ENCODE data around the gene PTPRG. TPM values are rescaled to one million over a fixed set of nuclear protein-coding genes. Genes with fewer than 3 reads are reported as not detected.

The PTPRG gene
- total and polyA plus RNA-seq, 3 experiments from 2014 or later, result not detected

DNA sequence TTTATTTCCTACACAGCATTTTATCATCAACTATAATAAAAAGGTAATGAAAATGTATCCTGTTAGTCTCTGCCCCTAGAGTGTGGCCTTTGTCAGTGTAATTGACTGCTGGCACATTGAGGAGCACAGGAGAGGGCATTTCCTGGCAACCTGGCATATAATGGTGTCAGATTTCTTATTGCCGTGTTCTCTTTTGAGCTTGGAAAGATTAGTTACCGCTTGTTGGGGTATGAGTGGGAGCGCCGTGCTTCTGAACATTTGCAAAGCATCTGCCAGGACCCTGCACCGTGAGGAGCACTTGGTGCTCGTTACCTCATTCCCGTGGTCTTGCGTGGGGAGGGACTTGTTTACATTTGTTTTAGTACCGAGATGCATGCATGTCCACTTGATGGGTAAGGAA, 124.4 kb downstream of the PTPRG start:
- Histone ChIP-seq H3K27ac (ENCODE audit: low read depth, low read length) (no peak overlapping the region), H3K9me3 (ENCODE audit: low read length) (no peaks in the 10 kb centered on the region), H3K4me3 (ENCODE audit: low read length) (no peak overlapping the region), H3K27me3 (ENCODE audit: insufficient read depth, low read length, poor library complexity, severe bottlenecking) (no peaks in the 10 kb centered on the region), H3K4me1 (ENCODE audit: insufficient read depth, low read length) (no peaks in the 10 kb centered on the region), H3K36me3 (ENCODE audit: insufficient read depth, low read length) (no peaks in the 10 kb centered on the region)
- Mint-ChIP-seq H3K27ac (no peak overlapping the region), H3K4me3 (no peak overlapping the region), H3K27me3 (no peaks in the 10 kb centered on the region), H3K4me1 (no peaks in the 10 kb centered on the region), H3K36me3 (no peaks in the 10 kb centered on the region), H3K9me3 (peaks cover 0 to 4% (median 0%) of the 10 kb centered on the region in 5 donors)
- no peak for DNase-seq
- ChIA-PET POLR2A (no interaction called here), CTCF (no interaction called here)

DNA sequence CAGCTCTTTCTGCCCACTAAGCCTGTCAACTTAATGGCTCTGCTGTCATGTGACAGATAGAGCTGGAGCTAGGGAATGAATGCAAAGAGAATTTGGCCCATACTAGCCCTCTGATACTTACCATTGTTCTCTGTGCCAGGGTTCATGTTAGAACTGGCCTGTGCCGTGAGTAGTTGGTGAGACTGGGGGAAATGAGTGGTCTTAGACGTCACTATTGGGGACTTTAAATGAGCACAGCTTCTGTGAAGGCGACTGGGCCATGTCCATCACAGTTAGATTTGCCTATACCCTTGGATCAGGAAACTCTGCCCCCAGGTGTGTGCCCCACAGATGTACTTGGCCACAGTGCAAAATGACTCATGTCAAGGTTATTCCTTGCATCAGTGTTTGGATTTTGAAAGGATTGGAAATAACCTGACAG, 124.9 kb downstream of the PTPRG start:
- Histone ChIP-seq H3K9me3 (ENCODE audit: low read length) (no peaks in the 10 kb centered on the region), H3K27me3 (ENCODE audit: insufficient read depth, low read length, poor library complexity, severe bottlenecking) (no peaks in the 10 kb centered on the region), H3K36me3 (ENCODE audit: insufficient read depth, low read length) (no peaks in the 10 kb centered on the region), H3K4me1 (ENCODE audit: insufficient read depth, low read length) (no peaks in the 10 kb centered on the region), H3K27ac (ENCODE audit: low read depth, low read length) (no peak overlapping the region), H3K4me3 (ENCODE audit: low read length) (no peak overlapping the region)
- H3K27ac Mint-ChIP-seq, result no peak overlapping the region
- no peak for DNase-seq
- no peak overlapping the region for H3K4me3 Mint-ChIP-seq
- ChIA-PET POLR2A (no interaction called here), CTCF (no interaction called here)
- H3K27me3 Mint-ChIP-seq, result no peaks in the 10 kb centered on the region
- H3K36me3 Mint-ChIP-seq, result no peaks in the 10 kb centered on the region
- no peaks in the 10 kb centered on the region for H3K4me1 Mint-ChIP-seq
- peaks cover 0 to 4% (median 0%) of the 10 kb centered on the region in 5 donors for H3K9me3 Mint-ChIP-seq

DNA sequence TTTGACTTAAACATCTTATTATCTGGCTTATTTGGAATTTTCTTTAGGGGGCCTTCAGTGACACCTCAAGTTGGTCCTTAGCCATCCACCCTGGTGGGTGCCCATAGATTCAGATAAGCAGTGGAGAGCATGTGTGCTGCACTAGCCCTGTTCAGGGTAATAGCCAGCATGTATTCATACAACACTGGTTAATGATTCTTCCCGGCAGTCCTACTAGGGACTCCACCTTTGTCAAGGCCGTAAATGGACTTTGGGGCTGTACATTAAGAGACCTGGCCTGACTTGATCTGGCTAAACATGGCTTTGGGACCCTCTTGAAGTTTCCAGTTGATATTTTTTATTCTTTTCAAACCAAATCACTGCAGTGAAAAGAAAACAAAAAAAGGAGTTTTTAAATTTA, 125.8 kb downstream of the PTPRG start:
- POLR2A ChIA-PET, result no interaction called here
- Mint-ChIP-seq H3K27me3 (no peaks in the 10 kb centered on the region), H3K4me1 (no peaks in the 10 kb centered on the region)

DNA sequence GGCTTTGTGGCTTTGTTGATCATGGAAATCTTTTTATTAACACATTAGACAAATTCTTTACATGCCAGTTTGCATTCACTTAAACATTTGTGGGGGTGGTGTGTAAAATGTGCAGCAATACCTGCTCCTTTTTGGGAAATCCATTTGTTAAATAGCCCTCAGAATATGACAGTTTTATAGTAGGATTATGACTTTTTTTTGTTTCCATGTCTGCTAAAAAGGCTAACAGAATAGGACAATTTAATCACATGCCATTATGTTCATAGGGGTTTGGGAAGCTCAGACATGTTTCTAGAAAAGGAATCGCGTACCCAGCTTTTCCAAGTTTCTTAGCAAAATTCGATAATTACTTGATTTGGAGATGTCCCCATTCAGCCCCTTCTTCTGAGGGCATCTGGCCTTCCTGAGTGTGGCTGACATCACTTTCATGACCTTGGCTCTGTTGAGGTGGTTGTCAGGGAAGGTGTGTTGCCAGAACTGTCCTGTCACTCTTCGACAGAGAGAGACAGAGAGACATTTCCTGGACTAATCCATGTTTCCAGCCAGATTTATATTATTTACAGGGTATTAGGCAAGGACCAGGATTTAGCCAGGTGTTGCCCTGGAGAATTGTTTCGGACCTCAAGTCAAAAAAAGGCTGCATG, 126.4 kb downstream of the PTPRG start:
- no peak for DNase-seq
- Mint-ChIP-seq H3K27me3 (no peaks in the 10 kb centered on the region), H3K36me3 (no peaks in the 10 kb centered on the region), H3K27ac (no peak overlapping the region), H3K4me1 (no peaks in the 10 kb centered on the region), H3K9me3 (peaks cover 0 to 4% (median 0%) of the 10 kb centered on the region in 5 donors), H3K4me3 (no peak overlapping the region)
- Histone ChIP-seq H3K27ac (ENCODE audit: low read depth, low read length) (no peak overlapping the region), H3K36me3 (ENCODE audit: insufficient read depth, low read length) (no peaks in the 10 kb centered on the region), H3K4me3 (ENCODE audit: low read length) (no peak overlapping the region), H3K27me3 (ENCODE audit: insufficient read depth, low read length, poor library complexity, severe bottlenecking) (no peaks in the 10 kb centered on the region), H3K4me1 (ENCODE audit: insufficient read depth, low read length) (no peaks in the 10 kb centered on the region), H3K9me3 (ENCODE audit: low read length) (no peaks in the 10 kb centered on the region)
- ChIA-PET CTCF (no interaction called here), POLR2A (no interaction called here)

More for the DNA sequence above, 125.8 kb downstream of the PTPRG start:
- CTCF ChIA-PET, result no interaction called here
- H3K4me3 Mint-ChIP-seq, result no peak overlapping the region
- no peak overlapping the region for H3K27ac ChIP-seq (ENCODE audit: low read depth, low read length)
- no peak for DNase-seq
- no peaks in the 10 kb centered on the region for H3K36me3 ChIP-seq (ENCODE audit: insufficient read depth, low read length)
- peaks cover 0 to 4% (median 0%) of the 10 kb centered on the region in 5 donors for H3K9me3 Mint-ChIP-seq
- no peaks in the 10 kb centered on the region for H3K27me3 ChIP-seq (ENCODE audit: insufficient read depth, low read length, poor library complexity, severe bottlenecking)
- H3K9me3 ChIP-seq (ENCODE audit: low read length), result no peaks in the 10 kb centered on the region
- no peaks in the 10 kb centered on the region for H3K4me1 ChIP-seq (ENCODE audit: insufficient read depth, low read length)
- H3K4me3 ChIP-seq (ENCODE audit: low read length), result no peak overlapping the region
- H3K36me3 Mint-ChIP-seq, result no peaks in the 10 kb centered on the region
- peak overlapping the region in 1 of 8 donors; percentile 45 for H3K27ac Mint-ChIP-seq

DNA sequence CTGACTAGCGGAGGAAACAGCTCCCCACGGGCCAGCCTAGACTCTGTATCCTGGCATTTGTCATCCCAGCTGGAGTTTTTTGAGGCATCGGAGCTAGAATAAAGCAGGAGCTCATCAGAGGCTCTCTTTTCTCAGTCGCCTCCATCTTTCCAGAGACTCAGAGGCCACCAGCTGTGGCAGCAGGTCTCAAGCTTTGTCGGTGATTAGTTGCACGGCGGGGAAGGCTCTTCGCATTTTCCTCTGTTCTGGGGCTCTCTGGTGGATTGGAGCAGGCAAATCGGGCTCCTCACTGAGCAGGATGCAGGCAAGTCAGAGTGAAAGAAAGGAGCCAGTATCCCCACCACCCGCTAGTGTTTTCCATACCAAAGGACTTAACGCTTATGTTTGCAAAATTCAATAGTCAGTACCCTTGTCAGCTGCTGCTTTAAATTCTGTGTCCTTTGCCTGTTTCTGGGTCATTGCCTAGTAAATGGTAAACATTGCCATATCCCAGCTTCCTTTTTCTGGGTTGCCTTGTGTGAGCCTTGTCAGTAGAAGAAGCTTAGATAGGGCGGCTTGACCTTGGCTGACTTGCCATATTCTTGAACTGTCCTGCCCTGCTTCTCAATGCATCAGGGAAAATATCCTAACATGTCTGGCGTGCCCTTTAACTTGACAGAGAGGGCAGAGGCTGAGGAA, 127.1 kb downstream of the PTPRG start:
- POLR2A ChIA-PET, result no interaction called here
- H3K27ac Mint-ChIP-seq, result no peak overlapping the region
- H3K4me1 ChIP-seq (ENCODE audit: insufficient read depth, low read length), result no peaks in the 10 kb centered on the region
- no peaks in the 10 kb centered on the region for H3K9me3 ChIP-seq (ENCODE audit: low read length)
- no peak for DNase-seq
- H3K4me1 Mint-ChIP-seq, result no peaks in the 10 kb centered on the region
- no peaks in the 10 kb centered on the region for H3K27me3 Mint-ChIP-seq
- no peak overlapping the region for H3K27ac ChIP-seq (ENCODE audit: low read depth, low read length)
- H3K27me3 ChIP-seq (ENCODE audit: insufficient read depth, low read length, poor library complexity, severe bottlenecking), result no peaks in the 10 kb centered on the region
- CTCF ChIA-PET, result no interaction called here
- H3K36me3 Mint-ChIP-seq, result no peaks in the 10 kb centered on the region
- H3K4me3 ChIP-seq (ENCODE audit: low read length), result no peak overlapping the region
- peaks cover 0 to 1% (median 0%) of the 10 kb centered on the region in 5 donors for H3K9me3 Mint-ChIP-seq
- H3K36me3 ChIP-seq (ENCODE audit: insufficient read depth, low read length), result no peaks in the 10 kb centered on the region
- H3K4me3 Mint-ChIP-seq, result no peak overlapping the region

DNA sequence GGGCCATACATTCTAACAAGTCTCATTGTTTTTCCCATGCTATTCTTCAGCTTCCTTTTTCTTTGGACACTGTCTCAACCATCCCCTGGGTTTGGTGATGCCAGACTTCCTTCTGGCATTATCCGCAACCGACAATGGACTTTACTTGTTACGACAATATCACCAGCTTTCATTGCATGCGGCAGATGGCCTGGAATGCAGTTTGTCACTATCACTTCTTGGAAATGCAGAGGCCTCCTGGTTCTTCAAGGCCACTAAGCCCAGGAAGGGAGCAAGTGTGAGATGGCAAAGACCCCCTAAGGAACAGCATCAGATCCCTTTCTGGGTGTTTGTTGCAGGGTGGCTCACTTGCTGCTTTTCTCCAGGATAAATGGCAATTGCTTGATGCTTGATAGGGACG, 128.6 kb downstream of the PTPRG start:
- H3K4me1 Mint-ChIP-seq, result no peaks in the 10 kb centered on the region
- H3K4me3 ChIP-seq (ENCODE audit: low read length), result no peak overlapping the region
- no peak overlapping the region for H3K27ac Mint-ChIP-seq
- no peaks in the 10 kb centered on the region for H3K27me3 ChIP-seq (ENCODE audit: insufficient read depth, low read length, poor library complexity, severe bottlenecking)
- no peaks in the 10 kb centered on the region for H3K36me3 ChIP-seq (ENCODE audit: insufficient read depth, low read length)
- H3K9me3 Mint-ChIP-seq, result peaks cover 0 to 3% (median 3%) of the 10 kb centered on the region in 5 donors
- no peaks in the 10 kb centered on the region for H3K4me1 ChIP-seq (ENCODE audit: insufficient read depth, low read length)
- H3K4me3 Mint-ChIP-seq, result no peak overlapping the region
- ChIA-PET POLR2A (no interaction called here), CTCF (no interaction called here)
- H3K27me3 Mint-ChIP-seq, result no peaks in the 10 kb centered on the region
- H3K36me3 Mint-ChIP-seq, result no peaks in the 10 kb centered on the region
- no peaks in the 10 kb centered on the region for H3K9me3 ChIP-seq (ENCODE audit: low read length)
- no peak for DNase-seq
- H3K27ac ChIP-seq (ENCODE audit: low read depth, low read length), result no peak overlapping the region

DNA sequence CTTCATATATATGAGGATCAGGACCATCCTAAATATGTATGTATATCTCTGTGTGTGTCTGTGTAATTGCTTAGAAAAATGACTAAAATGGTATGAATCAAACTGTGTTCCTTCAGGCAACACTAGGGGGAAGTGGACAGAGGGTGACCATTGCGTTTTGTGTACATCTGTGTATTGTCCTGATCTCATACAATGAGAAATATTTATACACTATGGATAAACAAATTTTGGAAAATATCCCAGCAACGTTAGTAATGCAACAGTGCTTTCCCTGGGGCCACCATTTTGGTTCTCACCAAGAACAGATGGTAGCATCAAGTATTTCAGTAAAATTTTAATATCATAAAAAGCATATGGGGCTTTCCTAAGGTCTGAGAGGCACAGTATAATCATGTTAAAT, 130.1 kb downstream of the PTPRG start:
- ChIA-PET CTCF (no interaction called here), POLR2A (no interaction called here)
- Histone ChIP-seq H3K4me1 (ENCODE audit: insufficient read depth, low read length) (no peaks in the 10 kb centered on the region), H3K36me3 (ENCODE audit: insufficient read depth, low read length) (no peaks in the 10 kb centered on the region), H3K27ac (ENCODE audit: low read depth, low read length) (no peak overlapping the region), H3K4me3 (ENCODE audit: low read length) (no peak overlapping the region), H3K27me3 (ENCODE audit: insufficient read depth, low read length, poor library complexity, severe bottlenecking) (no peaks in the 10 kb centered on the region), H3K9me3 (ENCODE audit: low read length) (no peaks in the 10 kb centered on the region)
- no peaks in the 10 kb centered on the region for H3K27me3 Mint-ChIP-seq
- no peak for DNase-seq
- H3K9me3 Mint-ChIP-seq, result peaks cover 0 to 3% (median 3%) of the 10 kb centered on the region in 5 donors
- H3K36me3 Mint-ChIP-seq, result no peaks in the 10 kb centered on the region
- no peaks in the 10 kb centered on the region for H3K4me1 Mint-ChIP-seq
- H3K4me3 Mint-ChIP-seq, result no peak overlapping the region
- H3K27ac Mint-ChIP-seq, result no peak overlapping the region

DNA sequence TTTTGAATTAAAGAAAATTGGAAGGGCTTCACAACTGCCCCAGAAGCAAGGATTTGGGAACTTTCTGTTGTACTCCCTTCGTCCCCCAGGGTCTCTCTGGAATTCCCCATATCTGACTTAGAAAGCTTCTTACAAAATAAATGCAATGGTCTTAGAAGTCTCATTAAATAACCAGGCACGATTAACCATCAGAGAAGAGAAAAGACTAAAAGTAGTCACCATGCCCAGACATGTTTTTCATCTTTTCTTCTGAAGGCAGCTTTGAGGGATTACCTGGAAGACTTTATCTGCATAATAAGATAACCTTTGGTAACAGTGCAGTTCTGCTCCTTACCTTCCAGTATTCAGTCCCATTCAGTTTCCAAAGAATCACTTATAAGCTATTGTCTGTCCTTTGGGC, 135.9 kb downstream of the PTPRG start:
- Histone ChIP-seq H3K36me3 (ENCODE audit: insufficient read depth, low read length) (no peaks in the 10 kb centered on the region), H3K4me3 (ENCODE audit: low read length) (no peak overlapping the region), H3K9me3 (ENCODE audit: low read length) (no peaks in the 10 kb centered on the region), H3K27ac (ENCODE audit: low read depth, low read length) (no peak overlapping the region), H3K27me3 (ENCODE audit: insufficient read depth, low read length, poor library complexity, severe bottlenecking) (no peaks in the 10 kb centered on the region), H3K4me1 (ENCODE audit: insufficient read depth, low read length) (no peaks in the 10 kb centered on the region)
- DNase-seq, result no peak
- H3K27ac Mint-ChIP-seq, result no peak overlapping the region
- H3K9me3 Mint-ChIP-seq, result peaks cover 0 to 3% (median 3%) of the 10 kb centered on the region in 5 donors
- POLR2A ChIA-PET, result no interaction called here
- H3K36me3 Mint-ChIP-seq, result no peaks in the 10 kb centered on the region
- H3K4me1 Mint-ChIP-seq, result no peaks in the 10 kb centered on the region
- CTCF ChIA-PET, result no interaction called here
- H3K4me3 Mint-ChIP-seq, result no peak overlapping the region
- no peaks in the 10 kb centered on the region for H3K27me3 Mint-ChIP-seq

Measured in CD8-positive, alpha-beta memory T cell (primary cell).